Fibroblast of mammary gland (primary cell): ENCODE measurements around the gene RAX.

ENCODE experiments used
- DNase-seq: peaks from one replicate; pipeline ENCODE4 v3.0.0-alpha.2; 2010; ENCODE audit warnings: low read depth
- H3K4me3 ChIP-seq: 2 replicates; pipeline ENCODE4 v1.5.1; 2011; ENCODE audit warnings: low read depth, mild to moderate bottlenecking, low read length, moderate library complexity; ENCODE audit not compliant: control insufficient read depth
- CTCF ChIP-seq: conservative IDR thresholded peaks from 2 replicates; pipeline ENCODE4 v1.5.1; 2011; ENCODE audit warnings: low read depth, low read length, inconsistent platforms; ENCODE audit not compliant: control insufficient read depth, insufficient read depth

The RAX gene

GRCh38 chr18:59275406-59275949, 2.2 kb upstream of the RAX start:
- TF ChIP-seq CTCF = no peak
- DNase-seq = no peak
- no peak overlapping the region for H3K4me3 ChIP-seq

GRCh38 chr18:59274533-59274928, 1.3 kb upstream of the RAX start:
- no peak for DNase-seq
- no peak overlapping the region for H3K4me3 ChIP-seq
- TF ChIP-seq CTCF = no peak

- H3K4me3 ChIP-seq = no peak overlapping the region
- no peak for DNase-seq
- no peak for TF ChIP-seq CTCF
Observed at GRCh38 chr18:59273759-59274532, 692 bp upstream of the RAX start.

GRCh38 chr18:59272221-59272888, 899 bp downstream of the RAX start:
- H3K4me3 ChIP-seq = no peak overlapping the region
- DNase-seq = no peak
- no peak for TF ChIP-seq CTCF

- no peak overlapping the region for H3K4me3 ChIP-seq
- TF ChIP-seq CTCF = no peak
- no peak for DNase-seq
Observed at GRCh38 chr18:59271606-59272220, 1.5 kb downstream of the RAX start.

GRCh38 chr18:59270689-59271257, 2.5 kb downstream of the RAX start:
- TF ChIP-seq CTCF = no peak
- no peak for DNase-seq
- H3K4me3 ChIP-seq = no peak overlapping the region
